Naive thymus-derived CD8-positive, alpha-beta T cell (primary cell): ENCODE results near the gene FBXO10. TPM values are rescaled to one million over a fixed set of nuclear protein-coding genes. Genes with fewer than 3 reads are reported as not detected.
A peak's percentile ranks its signal among the peaks of the same experiment; 100 is the strongest.
"Not testable (repeated sequence)": the region's sequence is repeated elsewhere in the genome, so short reads cannot be mapped to it uniquely, and the experiment has no call there.

Experiments used
- ATAC-seq, 2 donors: fragments of 150-1000 bp; cut with Tn5 transposase in 1 of 2; sonication (Bioruptor Pico), chemical (Tn5 transposase) in 1 of 2; 1 replicate in 1 of 2; 2 replicates in 1 of 2; pipeline ENCODE4 v1.10.0; 2021; ENCODE audit warnings: mild to moderate bottlenecking in 2 of 2, moderate library complexity in 2 of 2
- POLR2A ChIA-PET: fragments of 350-600 bp; sonication (Branson Sonifier 250); formaldehyde crosslinking; loops from one replicate; lab custom pipeline; 2021; ENCODE audit warnings: antibody characterized with exemption; lab: Charles Lee
- DNase-seq, 10 donors: peaks; one replicate each; pipeline versions ENCODE4 v3.0.0 to v3.0.0-alpha.2; 2020 to 2022
- H3K27ac Mint-ChIP-seq, 10 donors: one replicate each; pipeline ENCODE4 v1.8.0; 2020 to 2022; ENCODE audit warnings: mild to moderate bottlenecking in 10 of 10, mixed read lengths in 10 of 10, moderate library complexity in 4 of 10, inconsistent platforms in 1 of 10
- H3K27me3 Mint-ChIP-seq, 5 donors: one replicate each; pipeline ENCODE4 v1.8.0; 2021 to 2022; ENCODE audit warnings: mixed read lengths in 5 of 5
- H3K36me3 Mint-ChIP-seq, 3 donors: one replicate each; pipeline ENCODE4 v1.8.0; 2020 to 2022; ENCODE audit warnings: mixed read lengths in 3 of 3, mild to moderate bottlenecking in 2 of 3, inconsistent platforms in 1 of 3
- H3K4me1 Mint-ChIP-seq, 4 donors: one replicate each; pipeline ENCODE4 v1.8.0; 2021 to 2022; ENCODE audit warnings: mixed read lengths in 4 of 4
- H3K4me3 Mint-ChIP-seq, 10 donors: one replicate each; pipeline ENCODE4 v1.8.0; 2020 to 2022; ENCODE audit warnings: mild to moderate bottlenecking in 10 of 10, mixed read lengths in 10 of 10, moderate library complexity in 6 of 10, inconsistent platforms in 1 of 10
- H3K9me3 Mint-ChIP-seq, 9 donors: one replicate each; pipeline ENCODE4 v1.8.0; 2020 to 2022; ENCODE audit warnings: mixed read lengths in 9 of 9, mild to moderate bottlenecking in 3 of 9, inconsistent platforms in 1 of 9, moderate library complexity in 1 of 9
- polyA plus RNA-seq, 3 donors: library from polyadenylated mRNA; unstranded; fragments of 300-500 nt; fragmentation: Illumina TruSeq; gene quantifications; one replicate each; pipeline ENCODE4 v1.2.3, GENCODE V29; 2021
- total RNA-seq, 8 experiments: library from RNA in 2 of 8; stranded (reverse) in 2 of 8; gene quantifications; one replicate each; pipeline ENCODE4 v1.2.3 and lab custom pipeline; 2021 to 2026

The FBXO10 gene
- total and polyA plus RNA-seq, 5 experiments from 2014 or later, result 0.20 to 2.4 (median 0.77) TPM

DNA sequence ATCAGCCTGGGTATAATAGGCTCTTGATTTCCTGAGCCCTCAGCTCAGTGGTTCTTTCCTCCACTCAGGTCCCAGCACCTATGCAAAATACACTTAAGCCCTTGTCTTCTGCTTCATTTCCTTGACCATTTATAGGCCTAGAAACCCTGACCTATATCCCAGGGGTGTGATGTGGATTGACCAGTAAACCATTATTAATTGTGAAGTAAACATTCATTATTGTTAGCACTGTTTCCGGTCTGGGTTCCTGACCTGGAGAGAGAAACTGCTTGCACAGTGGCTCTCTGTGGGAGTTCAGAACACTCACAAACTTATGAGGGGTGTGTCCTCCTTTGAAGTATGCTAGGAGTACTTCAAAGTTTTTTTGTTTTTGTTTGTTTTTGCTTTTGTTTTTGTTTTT lies 35.8 kb upstream of the FBXO10 start:
- Mint-ChIP-seq H3K4me3 (no peak overlapping the region), H3K36me3 (no peaks in the 10 kb centered on the region), H3K4me1 (no peaks in the 10 kb centered on the region), H3K9me3 (no peaks in the 10 kb centered on the region), H3K27me3 (peaks cover 10 to 16% (median 15%) of the 10 kb centered on the region in 5 donors), H3K27ac (no peak overlapping the region)
- POLR2A ChIA-PET, result no interaction called here
- no peak for DNase-seq
- ATAC-seq, result no peak

DNA sequence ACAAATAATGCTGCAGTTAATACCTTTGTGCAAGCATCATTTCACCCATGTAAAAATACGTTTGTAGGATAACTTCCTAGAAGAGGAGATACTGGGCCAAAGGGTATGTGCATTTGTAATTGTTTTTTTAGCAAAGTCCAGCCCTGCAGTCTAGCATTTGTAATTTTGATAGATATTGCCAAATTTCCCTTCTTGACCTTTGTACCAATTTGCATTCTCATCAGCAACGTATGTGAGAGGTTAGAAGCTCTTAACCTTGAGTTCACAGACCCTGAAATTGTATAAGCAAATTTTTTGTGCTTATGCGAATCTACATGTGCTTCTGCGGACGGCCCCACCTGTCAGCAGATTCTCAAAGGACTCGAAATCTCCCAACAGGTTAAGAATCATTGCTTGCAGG lies 34.8 kb upstream of the FBXO10 start:
- H3K4me1 Mint-ChIP-seq, result no peaks in the 10 kb centered on the region
- DNase-seq, result no peak
- H3K4me3 Mint-ChIP-seq, result no peak overlapping the region
- no peaks in the 10 kb centered on the region for H3K9me3 Mint-ChIP-seq
- POLR2A ChIA-PET, result no interaction called here
- H3K27ac Mint-ChIP-seq, result no peak overlapping the region
- H3K36me3 Mint-ChIP-seq, result no peaks in the 10 kb centered on the region
- ATAC-seq, result no peak
- peaks cover 12 to 18% (median 16%) of the 10 kb centered on the region in 5 donors for H3K27me3 Mint-ChIP-seq

DNA sequence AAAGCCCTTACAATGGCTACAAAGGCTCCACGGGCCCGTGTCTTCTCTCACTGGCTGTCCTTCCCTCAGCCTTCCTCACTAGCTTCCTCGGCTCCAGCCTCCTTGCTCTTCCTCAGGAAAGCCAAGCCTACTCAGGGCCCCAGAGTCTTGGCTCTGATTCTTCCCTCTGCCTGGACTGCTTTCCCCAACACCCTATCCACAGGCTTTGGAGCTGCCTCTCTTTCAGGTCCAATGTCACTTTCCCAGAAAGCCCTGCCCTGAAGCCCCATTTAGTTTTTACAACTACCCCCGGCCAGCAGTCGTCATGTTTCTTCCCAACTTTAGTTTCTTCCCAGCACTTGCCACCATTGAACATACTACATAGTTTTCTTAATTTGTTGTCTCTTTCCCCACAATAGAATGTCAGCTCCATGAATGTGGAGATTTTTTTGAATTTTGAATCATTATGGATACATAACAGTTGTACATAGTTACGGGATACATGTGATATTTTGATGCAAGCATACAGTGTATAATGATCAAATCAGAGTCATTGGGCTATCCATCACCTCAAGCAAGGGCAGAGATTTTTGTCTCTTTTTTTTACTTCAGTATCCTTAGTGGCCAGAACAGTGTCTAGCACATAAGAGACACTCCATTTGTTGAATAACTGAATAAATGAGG lies 33.7 kb upstream of the FBXO10 start:
- POLR2A ChIA-PET, result no interaction called here

DNA sequence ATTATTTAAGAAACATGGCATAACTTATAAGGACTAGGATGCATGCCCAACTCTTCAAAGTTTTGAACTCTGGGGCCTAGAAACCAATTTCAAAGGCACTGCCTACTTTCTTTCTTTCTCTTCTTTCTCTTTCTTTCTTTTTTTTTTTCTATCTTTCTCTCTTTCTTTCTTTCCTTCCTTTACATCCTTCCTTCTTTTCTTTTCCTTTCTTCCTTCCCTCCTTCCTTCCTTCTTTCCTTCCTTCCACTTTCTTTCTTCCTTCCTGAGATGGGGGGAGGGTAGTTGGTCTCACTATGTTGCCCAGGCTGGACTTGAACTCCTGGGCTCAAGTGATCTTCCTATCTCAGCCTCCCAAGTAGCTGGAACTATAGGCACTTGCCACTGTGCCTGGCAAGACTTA lies 32.1 kb upstream of the FBXO10 start:
- Mint-ChIP-seq H3K27me3 (peaks cover 15 to 29% (median 22%) of the 10 kb centered on the region in 5 donors), H3K36me3 (no peaks in the 10 kb centered on the region), H3K4me3 (no peak overlapping the region), H3K4me1 (no peaks in the 10 kb centered on the region), H3K9me3 (no peaks in the 10 kb centered on the region), H3K27ac (peak overlapping the region in 5 of 10 donors; percentile 16 to 91 (median 63))
- DNase-seq, result no peak
- POLR2A ChIA-PET, result no interaction called here
- no peak for ATAC-seq

More for the DNA sequence above, 33.7 kb upstream of the FBXO10 start:
- Mint-ChIP-seq H3K9me3 (no peaks in the 10 kb centered on the region), H3K4me3 (no peak overlapping the region), H3K27ac (no peak overlapping the region), H3K36me3 (no peaks in the 10 kb centered on the region), H3K4me1 (no peaks in the 10 kb centered on the region), H3K27me3 (peaks cover 16 to 22% (median 16%) of the 10 kb centered on the region in 5 donors)
- DNase-seq (no peak), ATAC-seq (no peak)

DNA sequence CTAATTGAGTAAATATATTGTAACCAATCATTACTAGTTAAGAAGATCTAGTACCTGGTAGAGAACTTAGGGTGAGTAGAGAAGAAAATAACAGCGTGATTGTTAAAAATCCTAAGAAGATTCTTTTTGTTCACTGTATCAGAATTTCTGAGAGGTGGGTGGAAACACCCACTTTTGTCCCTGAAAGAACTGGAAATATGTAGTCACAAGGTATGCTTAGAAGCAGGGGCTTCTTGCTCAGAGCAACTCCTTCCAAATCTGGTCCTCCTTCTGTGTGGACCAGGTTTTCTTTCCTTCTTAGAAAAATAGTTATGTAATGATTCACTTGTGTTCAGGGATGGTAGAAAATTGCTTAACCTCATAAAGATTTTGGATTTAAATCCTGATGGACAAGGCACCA lies 28.1 kb upstream of the FBXO10 start:
- DNase-seq (no peak), ATAC-seq (no peak)
- POLR2A ChIA-PET, result no interaction called here
- H3K4me3 Mint-ChIP-seq, result no peak overlapping the region
- no peaks in the 10 kb centered on the region for H3K4me1 Mint-ChIP-seq
- no peaks in the 10 kb centered on the region for H3K9me3 Mint-ChIP-seq
- no peak overlapping the region for H3K27ac Mint-ChIP-seq
- peaks cover 17 to 48% (median 25%) of the 10 kb centered on the region in 5 donors for H3K27me3 Mint-ChIP-seq
- no peaks in the 10 kb centered on the region for H3K36me3 Mint-ChIP-seq

DNA sequence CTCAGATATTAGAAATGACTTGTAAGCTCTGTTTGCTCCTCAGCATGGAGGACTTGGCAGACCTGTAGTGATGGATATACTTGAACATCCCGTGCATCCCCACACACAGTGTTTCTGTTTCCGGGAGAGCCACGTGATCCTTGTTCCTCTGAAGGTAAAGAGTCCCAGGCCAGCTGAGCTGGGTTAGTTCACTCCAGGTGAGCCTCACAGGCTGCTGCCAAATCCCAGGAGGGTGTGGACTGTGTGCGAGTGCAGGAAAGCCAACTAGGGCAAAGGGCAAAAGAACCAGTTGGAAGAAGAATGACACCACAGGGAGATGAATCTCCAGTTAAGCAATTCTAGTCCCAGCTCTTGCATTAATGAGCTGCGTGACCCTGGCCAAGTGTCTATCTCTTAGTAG lies 26.6 kb upstream of the FBXO10 start:
- Mint-ChIP-seq H3K27me3 (peaks cover 13 to 45% (median 24%) of the 10 kb centered on the region in 5 donors), H3K27ac (no peak overlapping the region), H3K4me1 (no peaks in the 10 kb centered on the region), H3K9me3 (no peaks in the 10 kb centered on the region), H3K4me3 (no peak overlapping the region), H3K36me3 (no peaks in the 10 kb centered on the region)
- POLR2A ChIA-PET, result no interaction called here
- ATAC-seq (no peak), DNase-seq (no peak)

DNA sequence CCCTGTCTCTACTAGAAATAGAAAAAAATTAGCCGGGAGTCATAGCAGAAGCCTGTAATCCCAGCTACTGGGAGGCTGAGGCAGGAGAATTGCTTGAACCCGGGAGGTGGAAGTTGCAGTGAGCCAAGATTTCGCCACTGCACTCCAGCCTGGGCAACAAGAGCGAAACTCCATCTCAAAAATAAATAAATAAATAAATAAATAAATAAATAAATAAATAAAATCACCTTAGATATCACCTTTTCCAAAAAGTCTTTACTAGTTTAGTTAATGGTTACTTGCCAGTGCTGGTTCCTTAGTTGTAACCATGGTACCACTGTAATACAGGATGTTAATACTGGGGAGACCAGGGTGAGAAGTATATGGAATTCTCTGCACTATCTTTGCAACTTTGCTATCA lies 25.9 kb upstream of the FBXO10 start:
- POLR2A ChIA-PET, H3K4me3 Mint-ChIP-seq: not testable (repeated sequence)

DNA sequence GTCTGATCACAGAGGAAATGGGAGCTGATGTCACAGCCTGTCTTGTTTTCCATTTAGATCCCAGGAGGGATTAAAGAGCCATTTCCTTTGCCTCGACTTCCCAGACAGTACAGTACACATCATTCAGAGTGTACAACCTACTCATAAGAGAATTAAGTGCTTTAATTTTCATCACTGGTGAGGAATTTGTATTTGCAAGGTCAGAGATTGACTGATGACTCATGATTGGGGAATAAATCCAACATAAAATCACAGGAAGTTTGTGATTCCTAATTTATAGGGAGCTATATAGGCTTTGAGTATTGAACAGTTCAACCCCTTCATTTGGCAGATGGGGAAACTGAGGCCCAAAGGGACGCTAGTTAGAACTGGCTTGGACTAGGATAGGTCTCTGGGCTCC lies 20.3 kb upstream of the FBXO10 start:
- POLR2A ChIA-PET, result no interaction called here
- no peaks in the 10 kb centered on the region for H3K9me3 Mint-ChIP-seq
- DNase-seq (no peak), ATAC-seq (no peak)
- no peak overlapping the region for H3K4me3 Mint-ChIP-seq
- H3K27me3 Mint-ChIP-seq, result peaks cover 3 to 23% (median 14%) of the 10 kb centered on the region in 5 donors
- peaks cover 3 to 25% (median 15%) of the 10 kb centered on the region in 4 donors for H3K4me1 Mint-ChIP-seq
- no peak overlapping the region for H3K27ac Mint-ChIP-seq
- H3K36me3 Mint-ChIP-seq, result no peaks in the 10 kb centered on the region

More for the DNA sequence above, 25.9 kb upstream of the FBXO10 start:
- DNase-seq, H3K27ac Mint-ChIP-seq, H3K4me1 Mint-ChIP-seq, H3K36me3 Mint-ChIP-seq, ATAC-seq, H3K9me3 Mint-ChIP-seq: not testable (repeated sequence)
- H3K27me3 Mint-ChIP-seq, result peaks cover 13 to 45% (median 27%) of the 10 kb centered on the region in 5 donors

DNA sequence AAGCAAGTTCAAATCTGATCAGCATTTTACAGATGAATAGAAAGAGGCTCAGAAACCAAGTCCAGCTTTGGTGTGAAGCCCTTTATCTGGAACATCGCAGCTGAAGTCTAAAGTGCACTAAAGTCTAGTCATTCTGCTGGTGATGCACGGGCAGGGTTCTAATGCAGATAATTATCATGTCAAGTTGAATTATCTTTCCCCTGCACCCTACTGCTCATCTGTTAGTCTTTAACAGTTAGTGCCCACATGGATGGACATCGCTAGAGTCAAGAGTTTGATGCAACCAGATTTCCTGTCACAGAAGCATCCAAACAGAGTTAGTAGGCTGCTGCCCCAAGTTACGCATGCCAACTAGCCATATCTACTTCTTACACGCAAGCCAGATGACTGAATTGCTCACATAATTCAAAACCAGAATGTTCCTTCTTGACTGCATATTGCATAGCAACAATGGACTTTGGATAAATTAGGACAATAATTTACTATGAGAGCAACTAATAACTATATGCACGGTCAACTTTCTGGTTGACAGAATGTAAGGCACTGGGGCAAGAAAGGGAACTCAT lies 17.8 kb upstream of the FBXO10 start:
- Mint-ChIP-seq H3K27me3 (peaks cover 0 to 15% (median 5%) of the 10 kb centered on the region in 5 donors), H3K27ac (peak overlapping the region in 3 of 10 donors; percentile 13 to 48 (median 28)), H3K4me3 (peak overlapping the region in 9 of 10 donors; percentile 46 to 99 (median 69)), H3K36me3 (peaks cover 0 to 8% (median 0%) of the 10 kb centered on the region in 3 donors), H3K4me1 (peaks cover 7 to 44% (median 34%) of the 10 kb centered on the region in 4 donors), H3K9me3 (no peaks in the 10 kb centered on the region)
- DNase-seq (no peak), ATAC-seq (no peak)
- POLR2A ChIA-PET, result no interaction called here

DNA sequence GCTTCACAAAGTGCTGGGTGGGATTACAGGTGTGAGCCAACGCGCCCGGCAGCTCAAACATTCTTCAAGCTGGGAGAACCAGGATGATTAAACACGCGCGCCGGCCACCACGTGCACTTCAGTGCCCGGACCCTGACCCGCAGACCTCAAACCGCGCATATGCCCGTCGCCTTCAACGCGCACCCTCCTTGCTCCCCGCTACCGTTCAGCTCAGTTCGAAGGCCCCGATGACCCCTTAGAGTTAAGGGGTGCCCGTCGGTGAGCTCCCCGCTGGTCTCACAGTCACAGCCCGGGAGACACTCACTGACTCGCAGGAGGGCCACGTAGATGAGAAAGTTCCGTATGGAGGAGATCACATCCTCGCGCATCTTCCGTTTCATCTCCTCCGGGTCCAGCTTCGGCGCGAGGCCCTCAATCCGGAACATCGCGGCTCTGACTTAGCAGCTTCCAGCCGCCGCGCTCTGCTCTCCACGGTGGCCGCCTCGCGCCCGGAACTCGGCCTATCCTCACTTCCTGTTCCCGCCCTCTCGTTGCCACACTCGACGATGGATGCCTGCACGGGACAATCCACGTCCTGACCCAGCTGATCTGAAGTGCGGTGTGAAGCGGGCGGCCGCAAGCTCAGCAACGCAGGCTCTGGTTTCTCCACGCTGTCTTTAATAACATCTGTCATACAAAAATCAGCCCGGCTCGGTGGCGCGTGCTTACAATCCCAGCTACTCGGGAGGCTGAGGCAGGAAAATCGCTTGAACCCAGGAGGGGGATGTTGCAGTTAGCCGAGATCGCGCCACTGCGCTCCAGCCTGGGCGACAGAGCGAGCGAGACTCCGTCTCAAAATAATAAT lies 16.1 kb upstream of the FBXO10 start, which contains the start of gene TOMM5:
Gene TOMM5 (minus strand): TSS at position 490 of the 844 bp plus-strand sequence. CDS start 65 bp downstream, at position 425.
- Mint-ChIP-seq H3K36me3 (peaks cover 0 to 25% (median 0%) of the 10 kb centered on the region in 3 donors), H3K27me3 (peaks cover 0 to 13% (median 5%) of the 10 kb centered on the region in 5 donors), H3K4me1 (peaks cover 9 to 50% (median 34%) of the 10 kb centered on the region in 4 donors), H3K9me3 (no peaks in the 10 kb centered on the region), H3K27ac (peak within 1 kb of the TSS; percentile 94 to 99 (median 98)), H3K4me3 (peak within 1 kb of the TSS; percentile 95 to 100 (median 99))
- peak; percentile 79 to 94 (median 88) for DNase-seq
- POLR2A ChIA-PET, result interaction anchor here (0.9 to 2.1 kb wide), 7 partner anchors 16 to 170 kb away, joined by 3 to 10 read pairs (median 4); partner anchors contain the start of genes FBXO10, FRMPD1, GRHPR and TRMT10B
- peak; percentile 95 to 96 for ATAC-seq

DNA sequence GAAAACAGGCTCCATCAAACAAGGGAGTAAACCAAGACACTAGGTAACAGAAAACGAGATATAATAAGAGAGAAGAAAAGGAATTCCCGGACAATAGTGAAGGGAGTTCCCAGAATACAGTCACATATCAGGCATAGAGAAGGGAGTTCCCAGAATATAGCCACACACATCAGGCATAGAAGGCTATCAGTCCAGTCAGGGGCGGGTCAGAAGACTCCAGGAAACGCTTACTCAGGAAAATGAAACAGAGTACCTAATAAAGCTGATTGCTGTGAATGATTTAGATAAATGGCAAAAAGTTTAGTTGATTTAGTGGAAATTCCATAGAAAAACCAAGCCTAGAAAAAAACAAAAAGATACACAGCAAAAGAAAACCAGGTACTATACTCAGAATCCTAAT lies 11.3 kb upstream of the FBXO10 start:
- ATAC-seq (no peak), DNase-seq (no peak)
- H3K27me3 Mint-ChIP-seq, result no peaks in the 10 kb centered on the region
- no peak overlapping the region for H3K4me3 Mint-ChIP-seq
- H3K27ac Mint-ChIP-seq, result no peak overlapping the region
- H3K9me3 Mint-ChIP-seq, result no peaks in the 10 kb centered on the region
- POLR2A ChIA-PET, result no interaction called here
- H3K36me3 Mint-ChIP-seq, result peaks cover 0 to 70% (median 20%) of the 10 kb centered on the region in 3 donors
- peaks cover 18 to 47% (median 38%) of the 10 kb centered on the region in 4 donors for H3K4me1 Mint-ChIP-seq

DNA sequence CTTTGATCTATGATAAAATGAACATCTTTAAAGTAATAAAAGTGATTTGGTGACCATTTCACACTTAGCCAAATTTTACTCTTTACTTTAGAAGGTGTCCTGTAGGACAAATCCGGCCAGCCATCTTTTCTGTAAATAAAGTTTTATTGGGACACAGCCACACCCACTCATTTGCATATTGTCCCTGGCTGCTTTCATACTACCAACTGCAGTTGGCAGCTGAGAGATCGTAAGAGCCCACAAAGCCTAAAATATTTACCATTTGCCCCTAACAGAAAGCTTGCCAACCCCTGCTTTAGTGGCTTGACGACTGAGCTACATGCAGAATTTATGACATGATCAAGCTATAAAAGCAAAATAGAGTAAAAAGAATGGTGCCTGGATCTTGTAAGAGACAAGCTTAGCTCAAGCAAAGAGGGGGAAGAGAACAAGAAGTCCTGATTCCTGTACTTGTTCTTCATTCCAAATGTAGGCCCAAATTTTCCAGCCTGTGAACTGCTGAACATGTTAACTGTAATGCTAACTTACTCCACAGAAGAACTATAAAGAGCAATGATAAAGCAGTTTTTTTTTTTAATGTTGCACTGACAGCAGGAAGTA lies 7.4 kb upstream of the FBXO10 start:
- Mint-ChIP-seq H3K27me3 (no peaks in the 10 kb centered on the region), H3K9me3 (no peaks in the 10 kb centered on the region), H3K4me1 (peaks cover 8 to 17% (median 13%) of the 10 kb centered on the region in 4 donors), H3K27ac (peak overlapping the region in 2 of 10 donors; percentile 2 to 24), H3K4me3 (no peak overlapping the region), H3K36me3 (peaks cover 0 to 78% (median 20%) of the 10 kb centered on the region in 3 donors)
- ATAC-seq, result no peak
- POLR2A ChIA-PET, result no interaction called here
- DNase-seq, result no peak
